Measurements from ENCODE around the gene CTNNBIP1.

CTNNBIP1 gene

DNA sequence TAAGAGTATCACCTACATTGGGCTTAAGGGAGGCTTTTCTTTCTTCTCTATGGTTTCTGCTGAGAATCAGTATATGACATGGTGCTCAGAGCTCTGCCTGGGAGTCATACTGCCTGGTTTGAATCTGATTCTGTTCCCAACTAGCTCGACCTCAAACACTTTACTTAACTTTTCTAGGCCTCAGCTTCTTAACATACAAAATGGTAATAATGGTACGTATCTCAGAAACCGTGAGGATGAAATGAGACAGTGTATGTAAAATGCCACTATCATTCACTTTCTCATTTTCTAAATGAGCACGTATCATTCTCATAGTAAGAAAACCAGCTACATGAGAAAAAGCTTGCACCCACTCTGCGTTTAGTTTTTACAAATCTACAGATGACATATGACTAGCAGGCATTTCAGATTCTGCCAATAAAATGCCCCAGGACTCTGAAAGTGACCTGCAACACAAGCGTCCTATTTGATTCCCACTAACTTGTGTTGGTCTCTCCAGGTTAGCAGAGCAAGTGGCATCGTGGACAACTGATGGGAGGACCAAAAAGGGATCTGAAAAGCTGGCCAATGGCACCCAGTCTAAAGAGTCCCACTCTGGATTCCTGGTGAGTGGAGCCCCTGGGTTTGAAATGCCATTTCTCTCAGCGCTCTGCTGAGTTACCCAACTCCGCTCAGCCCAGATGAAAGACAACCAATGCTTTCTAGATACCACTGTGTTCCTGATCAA lies 6.1 kb downstream of the CTNNBIP1 start:
- no peak for DNase-seq

DNA sequence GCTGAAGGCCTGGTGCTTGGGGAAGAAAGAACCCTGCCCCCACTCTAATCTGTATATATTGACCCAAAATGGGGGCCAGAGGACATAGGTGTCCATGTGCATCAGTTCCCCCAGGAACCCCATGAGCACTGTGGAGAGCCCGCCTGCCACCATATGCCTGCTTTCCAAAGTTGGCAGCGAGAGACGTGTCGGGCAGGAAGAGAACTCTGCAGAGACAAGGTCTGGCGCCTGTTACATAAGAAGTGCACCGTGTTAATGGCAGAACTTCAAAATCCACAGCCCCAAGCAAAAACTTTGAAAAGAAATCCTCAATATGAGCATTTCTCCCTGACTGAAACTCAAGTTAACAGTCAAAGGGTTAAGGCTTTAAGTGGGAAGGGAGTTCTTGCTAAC lies 8.0 kb downstream of the CTNNBIP1 start:
- no peak for DNase-seq

DNA sequence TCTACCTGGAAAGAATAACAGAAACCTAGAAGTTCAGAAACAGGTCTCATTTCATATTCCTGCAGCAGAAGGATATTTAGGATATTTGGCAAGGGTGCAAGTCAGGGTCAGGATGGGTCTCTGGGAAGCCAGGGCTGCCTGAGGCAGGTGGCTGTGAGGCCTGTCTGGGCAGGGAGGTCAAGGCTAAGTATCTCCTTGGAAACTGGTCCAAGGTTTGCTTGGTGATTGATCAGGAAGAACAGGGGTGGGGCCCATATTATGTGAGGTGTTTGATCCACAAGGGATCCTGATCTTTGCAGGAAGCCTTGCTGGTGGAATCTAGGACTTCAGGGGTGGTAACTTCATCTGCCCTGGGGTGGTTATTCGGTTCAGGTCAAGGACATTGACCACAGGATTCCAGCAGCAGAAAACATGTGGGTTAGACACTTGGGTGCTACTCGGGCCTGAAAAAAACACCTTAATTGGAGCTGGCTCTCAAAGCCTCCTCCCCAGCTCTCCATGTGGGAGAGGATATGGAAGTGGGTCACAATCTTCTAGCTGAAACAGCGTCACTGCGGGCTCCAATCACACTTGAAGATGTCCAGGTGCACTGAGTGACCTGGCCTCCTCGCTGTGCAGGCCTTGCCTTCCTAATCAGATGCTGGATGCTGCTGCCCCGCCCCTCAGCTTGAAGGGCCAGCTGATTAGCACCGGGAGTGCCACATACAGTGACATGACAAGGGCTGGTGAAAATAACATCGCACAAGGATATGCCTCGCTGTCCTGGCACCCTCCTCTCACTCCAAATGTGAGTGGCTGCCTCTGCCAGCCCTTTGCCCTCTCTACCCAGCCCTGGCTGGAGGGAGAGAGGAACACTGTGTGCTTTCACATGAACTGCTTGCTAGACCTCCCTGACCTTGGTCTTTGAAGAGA lies 8.7 kb downstream of the CTNNBIP1 start:
- DNase-seq: no peak

DNA sequence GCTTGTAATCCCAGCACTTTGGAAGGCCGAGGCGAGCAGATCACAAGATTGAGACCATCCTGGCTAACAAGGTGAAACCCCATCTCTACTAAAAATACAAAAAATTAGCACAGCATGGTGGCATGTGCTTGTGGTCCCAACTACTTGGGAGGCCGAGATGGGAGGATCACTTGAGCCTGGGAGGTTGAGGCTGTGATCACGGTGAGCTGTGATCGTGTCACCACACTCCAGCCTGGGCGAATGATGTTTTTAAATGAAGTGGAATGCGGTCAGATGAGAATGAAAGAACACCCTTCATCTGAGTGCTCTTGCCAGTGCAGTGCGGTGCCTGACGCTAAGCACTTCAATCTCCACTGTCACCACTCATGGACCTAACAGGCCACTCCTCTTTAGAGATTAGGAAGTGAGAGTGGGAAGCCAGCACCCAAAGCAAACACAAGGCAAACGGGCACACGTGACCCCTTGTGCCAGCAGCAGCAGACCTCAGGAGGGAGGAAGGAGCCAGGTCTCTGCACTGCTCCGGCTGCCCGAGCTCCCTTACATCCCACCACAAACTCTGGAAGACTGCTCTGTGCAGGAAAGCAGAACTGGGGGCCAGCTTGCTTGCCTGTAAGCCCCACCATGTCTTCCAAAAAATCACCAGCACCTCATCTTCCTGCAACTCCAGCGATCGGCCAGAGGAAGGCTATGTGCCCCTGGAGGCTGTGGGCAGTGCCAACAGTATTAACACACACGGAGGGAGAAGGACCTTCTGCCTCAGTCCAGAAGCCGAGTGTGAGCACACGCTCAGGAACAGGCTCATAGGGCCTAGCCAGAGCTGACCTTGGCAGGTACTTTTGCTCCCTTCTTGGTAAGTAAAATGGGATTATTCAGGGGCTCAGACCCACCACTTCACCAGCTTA lies 9.7 kb downstream of the CTNNBIP1 start:
- DNase-seq: peak; percentile 16 to 64

DNA sequence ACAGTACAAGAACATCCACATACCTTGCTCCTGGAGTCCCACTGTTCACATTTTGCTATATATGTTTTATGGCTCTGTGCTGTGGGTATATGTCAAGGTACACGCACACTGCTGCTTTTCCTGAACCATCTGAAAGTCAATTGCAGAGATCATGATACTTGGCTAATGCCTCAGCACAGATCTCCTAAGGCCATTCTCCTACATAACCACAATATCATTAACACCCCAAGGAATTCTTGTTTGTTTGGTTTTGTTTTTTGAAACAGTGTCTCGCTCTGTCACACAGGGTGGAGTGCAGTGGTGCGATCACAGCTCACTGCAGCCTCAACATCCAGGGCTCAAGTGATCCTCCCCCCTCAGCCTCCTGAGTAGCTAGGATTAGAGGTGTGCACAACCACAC lies 16.0 kb downstream of the CTNNBIP1 start:
- DNase-seq: no peak

DNA sequence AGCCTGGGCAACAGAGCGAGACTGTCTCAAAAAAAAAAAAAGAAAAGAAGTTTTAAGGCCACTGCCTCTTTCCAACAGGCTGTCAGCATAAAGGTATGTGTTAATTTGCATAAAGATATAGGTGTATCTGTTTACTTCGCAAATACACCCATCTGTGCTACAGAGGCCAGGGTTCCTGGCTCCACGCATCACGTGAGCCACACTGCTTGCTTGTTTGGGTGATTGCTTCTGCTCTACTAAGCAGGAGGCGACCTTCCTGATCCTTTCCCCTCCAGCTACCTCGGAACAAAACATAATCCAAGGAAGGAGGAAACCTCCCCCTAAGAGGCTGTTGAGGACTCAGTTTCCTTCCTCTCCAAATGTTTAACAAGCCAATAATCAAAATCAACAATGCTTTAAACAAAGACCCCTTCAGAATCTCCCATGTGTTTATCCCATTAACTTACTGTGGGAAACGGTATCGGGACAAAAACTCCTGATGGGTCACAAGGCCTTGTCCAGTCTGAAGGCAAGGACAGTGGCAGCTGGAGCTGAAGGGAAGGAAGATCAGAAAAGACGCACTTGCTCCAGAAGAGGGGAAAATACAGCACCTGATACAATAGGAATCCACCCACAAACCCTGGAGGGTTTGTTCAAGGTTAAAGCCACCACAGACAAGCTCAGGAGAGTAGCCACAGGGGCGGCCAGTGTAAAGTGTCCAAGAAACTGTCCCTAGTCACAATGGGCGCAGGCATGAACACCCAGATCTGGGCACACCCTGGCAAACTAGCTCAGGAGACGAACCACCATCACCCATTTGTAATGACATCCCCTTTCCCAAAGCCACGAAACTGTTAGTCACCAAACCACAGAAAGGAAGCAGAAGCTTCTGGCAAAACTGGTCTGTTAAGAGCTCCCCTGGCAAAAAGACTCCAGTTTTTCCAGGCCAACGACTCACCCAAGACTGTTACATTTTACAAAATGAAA lies 17.2 kb downstream of the CTNNBIP1 start:
- DNase-seq: no peak

DNA sequence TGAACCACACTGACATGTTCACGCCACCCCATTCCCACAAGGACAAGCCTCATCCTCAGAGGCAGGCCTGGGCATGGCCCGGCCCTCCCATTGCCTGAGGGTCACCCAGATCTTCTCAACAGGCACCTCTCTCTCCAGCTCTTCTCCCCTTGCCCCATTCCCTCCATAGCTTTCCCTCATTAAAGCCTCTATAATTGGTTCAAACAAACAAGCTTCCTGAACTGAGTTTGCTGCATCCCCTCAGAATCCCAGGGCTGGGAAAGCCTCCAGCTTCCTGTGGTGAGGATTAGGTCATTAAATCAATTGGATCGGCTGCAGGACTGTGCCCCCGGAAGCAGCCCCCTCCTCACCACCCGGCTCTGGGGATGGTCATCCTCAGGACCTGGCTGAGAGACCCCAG lies 18.9 kb downstream of the CTNNBIP1 start:
- no peak for DNase-seq

DNA sequence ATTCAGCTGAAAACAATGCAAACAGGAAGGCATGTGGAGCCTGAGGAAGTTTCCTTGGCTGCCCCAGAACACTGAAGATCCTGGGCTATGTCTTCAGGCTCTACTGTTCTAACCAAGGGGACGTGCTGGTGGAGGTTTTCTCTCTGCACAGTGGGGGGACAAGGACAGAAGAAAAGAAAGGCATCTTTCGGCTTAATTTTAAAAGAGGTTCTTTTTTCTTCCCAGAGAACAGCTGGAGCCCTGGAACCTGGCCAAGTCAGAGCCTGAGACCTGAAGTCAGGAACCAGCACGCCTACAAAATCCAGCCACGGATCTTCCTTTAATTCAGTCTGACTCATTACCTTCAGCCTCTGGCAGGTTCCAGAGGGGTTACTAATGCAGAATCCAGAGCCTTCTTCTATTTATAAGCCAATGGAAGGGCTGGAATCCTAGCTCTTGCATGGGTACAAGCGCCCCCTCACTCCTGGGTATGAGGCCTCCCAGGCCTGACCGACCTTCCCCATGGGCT lies 19.8 kb downstream of the CTNNBIP1 start:
- DNase-seq: peak in 1 of 2 experiments; percentile 43

DNA sequence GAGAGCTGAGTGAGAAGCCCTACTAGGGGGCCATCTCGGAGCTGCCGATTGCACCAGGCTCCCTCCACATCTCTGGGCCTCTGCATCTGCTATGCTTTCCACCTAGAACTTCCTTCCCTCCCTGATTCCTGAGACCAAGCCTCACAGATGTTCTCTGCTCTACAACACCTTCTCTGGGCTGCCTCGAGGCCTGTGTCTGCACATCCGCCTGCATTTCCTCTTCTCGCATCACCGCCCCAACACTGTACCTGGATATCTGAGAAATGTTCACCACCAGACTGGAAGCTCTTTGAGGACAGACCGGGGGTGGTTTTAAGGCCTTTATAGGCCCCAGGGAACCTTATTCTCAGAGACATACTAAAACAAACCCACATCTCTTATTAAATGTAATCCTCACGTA lies 20.7 kb downstream of the CTNNBIP1 start:
- DNase-seq: no peak

DNA sequence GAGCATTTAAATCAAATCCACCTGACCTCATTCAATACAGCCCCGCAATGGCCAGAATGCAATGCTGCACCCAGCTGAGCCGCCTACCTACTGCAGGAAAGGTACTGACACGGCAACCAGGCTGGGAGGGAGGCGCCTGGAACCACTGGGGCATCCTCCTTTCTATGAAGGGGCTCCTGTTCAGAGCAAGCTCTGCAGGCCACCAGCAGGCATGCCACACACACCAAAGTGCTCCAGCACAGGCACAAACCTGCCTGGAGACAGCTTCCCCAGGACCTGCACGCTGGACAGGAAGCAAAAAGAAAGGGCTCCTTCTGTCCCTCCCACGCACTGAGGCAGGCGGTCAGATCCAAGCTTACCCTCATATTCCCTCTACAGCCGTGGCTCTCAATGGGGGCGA lies 21.2 kb downstream of the CTNNBIP1 start:
- DNase-seq: no peak

DNA sequence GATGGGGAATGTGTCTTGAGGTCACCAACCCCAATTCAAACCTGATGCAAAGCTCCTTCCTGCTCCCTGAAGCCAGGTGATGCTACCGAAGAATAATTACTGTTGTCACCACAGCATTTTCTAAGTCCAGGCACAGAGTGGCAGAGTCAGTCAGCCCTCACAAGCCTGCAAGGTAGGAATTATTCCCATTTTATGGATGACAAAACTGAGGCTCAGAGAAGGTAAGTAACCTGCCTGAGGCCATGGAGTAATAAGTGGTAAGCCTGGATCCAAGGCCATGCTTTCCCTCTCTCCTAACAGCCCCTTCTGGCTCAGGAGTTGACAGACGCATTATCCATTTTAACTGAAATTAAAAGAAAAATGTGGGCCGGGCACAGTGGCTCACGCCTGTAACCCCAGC lies 23.0 kb downstream of the CTNNBIP1 start:
- DNase-seq: no peak

DNA sequence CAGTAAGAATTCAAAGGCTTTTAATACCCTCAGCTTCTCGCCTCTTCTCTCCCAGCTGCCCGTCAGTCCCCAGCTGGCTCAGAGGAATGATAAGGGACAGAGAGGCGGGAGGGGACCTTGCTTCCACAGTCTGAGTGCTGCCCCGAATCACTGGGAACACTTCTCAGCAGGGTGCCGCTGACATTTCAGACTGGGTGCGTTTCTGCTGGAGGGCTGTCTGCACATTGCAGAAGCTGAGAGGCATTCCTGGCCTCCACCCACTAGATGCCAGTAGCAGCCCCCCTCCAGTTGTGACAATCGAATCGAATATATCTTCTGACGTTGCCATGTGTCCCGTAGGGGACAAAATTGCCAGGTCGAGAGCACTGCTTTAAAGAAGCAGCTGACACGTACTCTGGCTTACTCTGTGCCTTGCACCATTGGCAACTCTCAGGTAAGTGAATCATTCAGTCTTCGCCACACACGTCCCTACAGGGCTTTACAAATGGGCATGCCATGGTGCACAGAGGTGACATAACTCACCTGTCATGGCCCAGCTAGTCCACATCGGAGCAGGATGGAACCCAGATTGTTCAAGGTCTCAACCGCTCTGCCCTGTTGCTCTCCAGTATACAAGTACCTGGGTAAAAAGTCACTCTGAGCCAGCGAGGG lies 23.9 kb downstream of the CTNNBIP1 start:
- DNase-seq: peak in 1 of 2 experiments; percentile 11

DNA sequence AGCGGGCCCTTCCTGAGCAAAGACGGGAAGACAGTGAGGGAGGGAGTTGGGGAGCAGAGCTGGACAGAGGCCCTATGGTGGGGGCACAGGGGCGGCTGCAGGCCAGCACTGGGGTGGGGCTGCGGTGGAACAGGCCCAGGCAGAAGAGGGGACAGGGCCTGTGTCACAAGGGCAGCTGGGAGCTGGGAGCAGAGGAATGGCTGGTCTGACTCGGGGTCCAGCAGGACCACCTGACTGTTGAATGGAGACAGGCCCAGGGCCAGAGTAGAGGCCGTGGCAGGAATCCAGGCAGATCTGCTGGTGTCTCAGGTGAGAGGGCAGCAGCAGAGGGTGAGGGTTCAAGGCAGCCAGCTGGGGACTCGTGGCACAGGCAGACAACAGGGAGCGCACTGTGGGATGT lies 25.3 kb downstream of the CTNNBIP1 start:
- DNase-seq: no peak

DNA sequence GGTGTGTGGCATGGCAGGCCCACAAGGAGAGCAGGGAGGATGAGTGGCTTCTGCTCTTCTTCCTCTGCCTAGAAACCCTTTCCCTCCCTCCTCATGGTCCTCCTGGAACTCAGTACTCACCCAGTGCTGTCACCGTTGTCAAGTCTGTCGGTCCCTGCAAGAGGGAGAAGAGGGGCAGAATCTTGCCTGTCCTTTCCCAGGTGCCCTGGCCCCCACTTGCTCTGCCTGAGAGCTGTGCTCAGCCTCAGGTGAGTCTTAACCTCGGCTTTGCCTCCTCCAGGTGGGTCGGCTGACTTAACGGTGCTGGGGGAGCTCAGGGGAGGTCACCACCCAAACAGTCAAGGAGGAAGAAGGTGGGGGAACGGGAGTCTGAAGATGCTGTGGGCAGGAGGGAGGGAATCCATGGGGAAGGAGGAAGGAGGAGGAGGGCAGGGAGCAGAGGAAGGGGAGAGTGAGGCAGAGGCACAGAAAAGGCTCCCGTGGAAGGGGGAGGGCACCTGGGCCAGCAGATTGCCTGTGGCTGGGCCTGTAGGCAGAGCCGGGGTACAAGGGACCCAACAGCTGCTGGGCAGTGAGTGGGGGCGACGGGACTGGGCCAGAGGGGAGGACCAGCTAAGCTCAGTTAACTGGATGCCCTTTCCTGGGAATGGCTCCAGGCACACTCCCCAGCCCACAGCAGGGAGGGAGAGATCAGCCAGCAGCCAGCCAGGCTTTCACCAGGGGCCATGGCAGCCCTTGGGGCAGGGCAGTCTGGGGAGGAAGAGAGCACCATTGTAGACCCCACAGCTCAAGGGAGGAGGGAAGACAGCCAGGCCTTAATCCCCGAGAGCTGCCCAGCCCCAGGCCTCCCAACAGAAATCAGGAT lies 26.3 kb downstream of the CTNNBIP1 start:
- no peak for DNase-seq

DNA sequence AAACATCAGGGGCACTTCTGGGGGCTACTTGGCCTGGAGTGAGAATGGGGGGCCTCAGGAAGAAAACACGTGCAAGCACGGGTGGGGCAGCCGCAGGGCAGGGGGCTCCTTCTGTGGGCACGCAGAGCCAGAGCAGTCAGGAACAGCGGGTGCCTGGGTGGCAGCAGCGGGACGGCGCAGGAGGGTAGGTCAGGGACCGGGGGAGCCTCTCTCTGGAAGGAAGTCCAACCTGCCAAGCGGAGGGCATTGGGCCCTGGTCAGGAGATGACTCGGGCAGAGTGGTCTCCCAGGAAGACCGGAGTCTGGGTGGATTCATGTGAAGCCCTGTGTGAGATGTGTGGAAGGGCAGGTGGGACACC lies 27.1 kb downstream of the CTNNBIP1 start:
- DNase-seq: no peak

DNA sequence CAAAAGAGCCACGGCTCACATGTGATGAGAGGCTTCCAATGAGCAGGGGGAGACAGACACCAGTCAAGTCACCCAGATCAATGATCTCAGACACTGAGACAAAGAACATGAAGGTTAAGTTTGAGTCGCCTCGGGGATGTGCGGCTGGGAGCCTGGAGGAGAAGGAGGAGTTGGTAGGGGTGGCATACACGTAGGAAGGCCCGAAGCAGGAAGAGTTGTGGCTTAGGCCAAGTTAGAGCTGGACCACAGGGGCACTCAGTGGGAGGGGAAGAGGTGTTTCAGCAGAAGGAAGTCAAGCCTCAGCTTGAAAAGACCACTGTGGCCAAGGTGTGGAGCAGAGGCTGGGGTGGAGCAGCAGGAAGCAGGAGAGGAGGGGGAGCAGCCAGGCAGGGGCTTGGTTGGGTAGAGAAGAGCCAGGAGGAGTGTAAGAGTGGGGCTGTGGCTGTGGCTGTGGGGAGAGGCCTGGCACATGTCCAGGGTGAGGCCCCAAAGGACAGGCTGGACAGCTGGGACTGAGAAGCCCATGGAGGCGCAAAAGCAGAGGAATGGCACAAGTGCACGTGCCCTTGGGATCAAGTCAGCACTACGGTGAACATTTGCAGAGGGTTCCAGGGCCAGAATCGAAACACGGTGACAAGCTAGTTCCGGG lies 27.6 kb downstream of the CTNNBIP1 start:
- DNase-seq: no peak

DNA sequence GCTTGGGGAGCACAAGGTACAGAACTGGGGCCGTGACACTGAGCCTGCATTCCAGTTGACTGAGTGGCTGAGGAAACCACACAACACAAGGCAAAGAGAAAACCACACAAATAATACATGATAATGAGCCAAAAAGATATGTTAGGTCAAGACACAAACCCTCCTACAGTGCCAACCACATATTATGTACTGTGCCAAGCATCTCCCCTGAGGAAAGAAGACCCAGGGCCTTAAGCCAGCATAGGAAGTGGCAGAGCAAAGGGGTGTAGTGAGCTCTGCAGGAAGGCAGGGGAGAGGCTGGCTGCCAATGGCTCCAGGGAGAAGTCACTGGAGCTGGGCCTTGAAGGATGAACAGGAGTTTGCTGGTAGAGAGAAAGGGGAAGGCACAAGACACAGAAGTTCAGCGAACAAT lies 28.2 kb downstream of the CTNNBIP1 start:
- DNase-seq: no peak

DNA sequence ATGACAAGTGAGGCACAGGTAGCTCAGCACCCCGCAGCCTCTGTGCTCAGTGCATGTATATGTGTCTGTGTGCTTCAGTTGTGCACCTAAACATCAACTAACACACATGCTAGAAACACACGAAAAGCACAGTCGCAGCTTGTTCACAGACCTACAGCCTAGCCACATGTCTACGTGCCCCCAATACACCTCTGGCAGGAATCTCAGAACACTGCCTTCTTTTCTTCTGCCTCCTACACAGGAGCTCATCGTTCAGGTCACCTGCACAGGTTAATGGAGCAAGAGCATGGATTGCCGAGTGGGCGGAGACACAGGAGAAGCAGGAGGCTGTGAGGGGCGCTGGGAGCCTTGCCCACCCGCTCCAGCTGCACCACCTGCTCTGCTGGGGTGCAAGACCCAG lies 31.7 kb downstream of the CTNNBIP1 start:
- no peak for DNase-seq

DNA sequence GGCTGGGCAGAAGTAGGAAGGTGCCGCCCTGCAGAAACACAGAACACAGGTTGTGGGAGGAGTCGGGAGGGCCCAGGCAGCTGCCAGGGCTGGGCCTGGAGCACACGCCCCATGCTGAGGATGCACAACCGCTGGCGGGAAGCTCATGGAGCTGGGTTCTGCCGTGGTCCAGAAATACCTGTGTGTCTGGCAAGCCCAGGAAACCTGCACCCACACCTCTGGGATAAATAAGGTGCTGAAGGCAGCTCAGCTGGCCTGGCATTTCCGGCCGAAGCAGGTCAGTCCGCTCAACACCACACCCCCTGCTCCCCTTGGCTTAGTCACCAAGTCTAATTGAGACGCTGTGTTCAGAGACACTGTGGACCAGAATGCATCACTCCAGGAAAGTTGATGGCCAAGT lies 32.1 kb downstream of the CTNNBIP1 start:
- DNase-seq: no peak

DNA sequence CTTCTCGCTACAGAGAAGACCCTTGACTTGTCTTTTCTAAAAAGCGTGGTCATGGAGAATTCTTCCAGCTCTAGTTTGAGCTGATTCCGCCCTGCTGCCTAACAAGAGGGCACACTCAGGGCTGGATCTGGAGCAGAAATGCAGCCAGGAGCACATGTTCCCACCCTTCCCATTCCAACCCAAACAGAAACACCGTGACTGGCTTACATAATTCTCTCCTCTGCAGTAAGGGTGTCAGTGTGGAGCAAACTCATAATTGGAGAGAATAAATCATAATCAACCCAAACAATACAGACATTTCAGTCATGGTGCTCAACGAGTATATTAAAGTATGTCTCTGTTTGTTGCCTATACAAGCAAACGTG lies 34.5 kb downstream of the CTNNBIP1 start:
- DNase-seq: no peak
